GM06990 (cell line): Measurements from ENCODE around the gene APCDD1L.

Source experiments
- DNase-seq: peaks from one replicate; pipeline ENCODE4 v3.0.0-alpha.2; 2011; ENCODE audit not compliant: insufficient read length; ENCODE audit errors: extremely low read depth
- H3K27me3 ChIP-seq: replicated peaks from 2 replicates; pipeline ENCODE4 v1.6.0; 2011; ENCODE audit warnings: low read length; ENCODE audit not compliant: control insufficient read depth, insufficient read depth
- H3K36me3 ChIP-seq: 2 replicates; pipeline ENCODE4 v1.5.1; 2011; ENCODE audit warnings: low read length; ENCODE audit not compliant: control insufficient read depth, insufficient read depth
- H3K4me3 ChIP-seq: replicated peaks from 2 replicates; pipeline ENCODE4 v1.5.1; 2011; ENCODE audit warnings: low read depth, mild to moderate bottlenecking, control low read depth, low read length
- CTCF ChIP-seq: IDR thresholded peaks from 2 replicates; pipeline ENCODE4 v1.5.1; 2011; ENCODE audit warnings: low read length, control low read depth, mild to moderate bottlenecking, inconsistent platforms; ENCODE audit not compliant: insufficient read depth, poor library complexity, severe bottlenecking

APCDD1L gene

GRCh38 chr20:58434326-58434725, 80.9 kb downstream of the APCDD1L start:
- no peak for DNase-seq
- Histone ChIP-seq H3K4me3 (no peak overlapping the region), H3K27me3 (no peaks in the 10 kb centered on the region), H3K36me3 (no peaks in the 10 kb centered on the region; the same call in 1 of the 2 replicates)
- TF ChIP-seq CTCF = no peak

- Histone ChIP-seq H3K36me3 (no peaks in the 10 kb centered on the region; the same call in 1 of the 2 replicates), H3K27me3 (no peaks in the 10 kb centered on the region), H3K4me3 (no peak overlapping the region)
- no peak for DNase-seq
- TF ChIP-seq CTCF = no peak
Observed at GRCh38 chr20:58433759-58434158, 81.4 kb downstream of the APCDD1L start.

- Histone ChIP-seq H3K27me3 (no peaks in the 10 kb centered on the region), H3K36me3 (no peaks in the 10 kb centered on the region; the same call in 1 of the 2 replicates), H3K4me3 (no peak overlapping the region)
- TF ChIP-seq CTCF = no peak
- no peak for DNase-seq
Observed at GRCh38 chr20:58433029-58433647, 82.1 kb downstream of the APCDD1L start.

- DNase-seq = no peak
- H3K36me3 ChIP-seq = no peaks in the 10 kb centered on the region; the same call in 1 of the 2 replicates
- no peak overlapping the region for H3K4me3 ChIP-seq
- H3K27me3 ChIP-seq = no peaks in the 10 kb centered on the region
- TF ChIP-seq CTCF = no peak
Observed at GRCh38 chr20:58432186-58432954, 82.8 kb downstream of the APCDD1L start.

- no peak for DNase-seq
- Histone ChIP-seq H3K27me3 (no peaks in the 10 kb centered on the region), H3K36me3 (no peaks in the 10 kb centered on the region; the same call in none of the 2 replicates), H3K4me3 (no peak overlapping the region)
- no peak for TF ChIP-seq CTCF
Observed at GRCh38 chr20:58431134-58431533, 84.1 kb downstream of the APCDD1L start.
